Measurements from ENCODE around the gene PXDC1.
"Not testable (repeated sequence)": the region's sequence is repeated elsewhere in the genome, so short reads cannot be mapped to it uniquely, and the experiment has no call there.

Gene PXDC1

GRCh38 chr6:3715285-3715684 is 36.2 kb downstream of the PXDC1 start:
- no peak for DNase-seq

- DNase-seq = no peak
Observed at GRCh38 chr6:3714768-3715167, 36.7 kb downstream of the PXDC1 start.

- no peak for DNase-seq
Observed at GRCh38 chr6:3714111-3714510, 37.4 kb downstream of the PXDC1 start.

GRCh38 chr6:3712827-3713665 is 38.5 kb downstream of the PXDC1 start:
- no peak for DNase-seq

GRCh38 chr6:3711776-3712175 is 39.7 kb downstream of the PXDC1 start:
- no peak for DNase-seq

- DNase-seq = no peak
Observed at GRCh38 chr6:3710403-3710802, 41.1 kb downstream of the PXDC1 start.

GRCh38 chr6:3708540-3708939 is 43.0 kb downstream of the PXDC1 start:
- DNase-seq = no peak

GRCh38 chr6:3707751-3708412 is 43.6 kb downstream of the PXDC1 start:
- no peak for DNase-seq

GRCh38 chr6:3707024-3707423 is 44.5 kb downstream of the PXDC1 start:
- DNase-seq = no peak

GRCh38 chr6:3706547-3706946 is 45.0 kb downstream of the PXDC1 start:
- DNase-seq = no peak

GRCh38 chr6:3701631-3702030 is 49.9 kb downstream of the PXDC1 start:
- no peak for DNase-seq

GRCh38 chr6:3699231-3699630 is 52.3 kb downstream of the PXDC1 start:
- DNase-seq = no peak

- DNase-seq = no peak
Observed at GRCh38 chr6:3698021-3698420, 53.5 kb downstream of the PXDC1 start.

- DNase-seq = peak in 1 of 51 donors; percentile 32
Observed at GRCh38 chr6:3697609-3698008, 53.9 kb downstream of the PXDC1 start.

- no peak for DNase-seq
Observed at GRCh38 chr6:3696525-3697088, 54.9 kb downstream of the PXDC1 start.

- DNase-seq = no peak
Observed at GRCh38 chr6:3695065-3695817, 56.3 kb downstream of the PXDC1 start.

- no peak for DNase-seq
Observed at GRCh38 chr6:3693831-3694230, 57.7 kb downstream of the PXDC1 start.

GRCh38 chr6:3690506-3690905 is 61.0 kb downstream of the PXDC1 start:
- DNase-seq = no peak

GRCh38 chr6:3687847-3688246 is 63.7 kb downstream of the PXDC1 start:
- DNase-seq = peak in 1 of 51 donors; percentile 16

- no peak for DNase-seq
Observed at GRCh38 chr6:3683331-3683730, 68.2 kb downstream of the PXDC1 start.

GRCh38 chr6:3678946-3679345 is 72.6 kb downstream of the PXDC1 start:
- no peak for DNase-seq

- not testable (repeated sequence) for DNase-seq
Observed at GRCh38 chr6:3677751-3678150, 73.8 kb downstream of the PXDC1 start.
